HG02759 (cell line): ENCODE measurements around the gene GSTM4.
"Not testable (repeated sequence)": the region's sequence is repeated elsewhere in the genome, so short reads cannot be mapped to it uniquely, and the experiment has no call there.

Source experiments
- ATAC-seq: cut with Tn5 transposase; IDR thresholded peaks from one replicate; pipeline ENCODE4 v1.9.1; 2021; ENCODE audit warnings: mild to moderate bottlenecking, moderate library complexity; ENCODE audit not compliant: unreplicated experiment

GSTM4 gene

DNA sequence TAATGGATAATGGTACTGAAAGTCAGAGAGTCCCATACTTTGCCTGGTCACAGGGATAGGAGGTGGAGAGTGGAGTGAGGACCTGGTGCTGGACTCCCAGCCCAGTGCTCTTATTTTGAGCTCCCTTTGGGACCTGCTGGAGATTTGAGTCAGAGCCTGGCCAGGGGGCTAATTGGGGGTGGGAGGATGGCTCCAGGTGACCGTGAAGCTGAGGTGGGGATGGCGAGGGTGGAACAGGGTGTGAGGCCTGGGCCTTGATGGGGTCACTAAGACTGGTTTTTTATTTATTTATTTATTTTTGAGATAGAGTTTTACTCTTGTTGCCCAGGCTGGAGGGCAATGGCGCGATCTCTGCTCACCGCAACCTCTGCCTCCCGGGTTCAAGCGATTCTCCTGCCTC is 18.5 kb upstream of the GSTM4 start:
- no peak for ATAC-seq

- ATAC-seq = no peak
These were observed 16.6 kb upstream of the GSTM4 start for GRCh38 chr1:109639063-109639840.

DNA sequence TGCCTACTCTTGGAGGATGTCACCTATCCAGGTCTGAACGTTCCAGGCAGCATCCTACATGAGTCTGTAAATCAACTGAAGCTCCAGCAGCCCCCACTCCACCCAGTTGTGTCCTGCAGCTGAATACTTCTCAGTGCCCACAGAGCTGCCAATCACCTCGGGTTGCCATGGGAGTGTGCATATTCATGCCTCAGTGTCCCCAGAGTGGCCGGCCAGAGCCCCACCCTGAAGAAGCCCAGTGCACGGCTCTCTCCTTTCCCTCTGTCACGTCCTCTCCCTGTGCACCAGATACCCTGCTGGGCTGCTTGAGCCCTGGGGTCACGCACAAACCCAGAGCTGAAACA is 16.1 kb upstream of the GSTM4 start:
- peak; percentile 6 for ATAC-seq

DNA sequence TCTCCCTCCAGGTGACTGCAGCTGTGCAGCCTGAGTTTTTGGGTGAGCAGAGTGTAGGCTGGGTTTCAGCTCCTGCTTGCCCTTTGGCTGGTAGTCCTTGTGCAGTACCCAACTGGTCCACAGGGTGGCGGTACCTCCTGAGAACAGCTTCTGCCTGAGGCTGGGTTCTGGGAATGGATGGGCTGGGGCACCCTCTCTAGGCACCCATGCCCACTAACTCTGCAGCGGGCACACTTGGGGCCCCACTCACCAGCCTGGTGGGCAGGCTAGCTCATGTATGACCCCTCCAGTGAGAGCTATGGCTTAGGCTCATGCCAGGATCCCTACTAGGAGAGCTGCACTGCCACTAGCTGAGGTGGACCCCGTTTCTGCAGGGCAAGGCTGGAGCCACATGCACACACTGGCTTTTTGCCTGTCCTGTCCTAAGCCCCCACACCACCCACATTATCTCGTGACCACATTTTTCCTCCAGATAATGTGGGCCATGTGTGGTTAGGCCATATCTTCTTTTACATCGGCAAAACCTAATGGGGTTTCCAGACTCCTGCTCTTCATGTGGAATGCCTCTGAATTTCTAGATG is 15.5 kb upstream of the GSTM4 start:
- ATAC-seq = peak; percentile 62

DNA sequence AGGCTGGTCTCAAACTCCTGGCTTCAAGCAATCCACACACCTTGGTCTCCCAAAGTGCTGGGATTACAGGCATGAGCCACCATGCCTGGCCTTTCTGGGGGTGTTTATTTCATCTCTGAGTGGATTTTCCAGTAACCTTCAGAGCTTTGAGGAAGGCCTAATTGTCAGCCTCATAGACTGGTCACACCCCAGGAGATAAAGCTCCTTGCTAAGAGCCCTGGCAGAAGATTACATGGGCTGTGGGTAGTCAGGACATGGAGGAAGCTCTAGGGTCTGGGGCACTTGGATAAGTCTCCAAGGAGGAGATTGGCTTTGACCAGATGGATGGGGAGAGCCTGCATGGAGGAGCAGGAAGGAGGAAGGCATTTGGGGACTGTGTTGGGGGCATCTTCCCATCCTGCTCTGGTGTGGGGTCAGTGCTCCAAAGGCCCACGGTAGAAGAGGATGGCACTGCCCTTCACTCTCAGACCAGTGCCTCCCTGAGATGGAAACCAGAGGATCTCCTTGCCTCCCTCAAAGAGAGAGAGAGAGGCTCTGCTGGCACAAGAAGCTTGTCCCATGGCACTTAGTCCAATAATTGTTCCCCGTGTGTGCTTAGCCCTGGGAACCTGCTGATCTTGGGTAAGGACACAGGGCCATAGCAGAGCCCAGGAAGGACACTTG is 14.7 kb upstream of the GSTM4 start:
- no peak for ATAC-seq

- ATAC-seq = no peak
These were observed 14.0 kb upstream of the GSTM4 start for GRCh38 chr1:109641861-109642260.

GRCh38 chr1:109642626-109643025 is 13.3 kb upstream of the GSTM4 start:
- no peak for ATAC-seq

- peak; percentile 87 for ATAC-seq
These were observed 12.3 kb upstream of the GSTM4 start for GRCh38 chr1:109643385-109644230.

DNA sequence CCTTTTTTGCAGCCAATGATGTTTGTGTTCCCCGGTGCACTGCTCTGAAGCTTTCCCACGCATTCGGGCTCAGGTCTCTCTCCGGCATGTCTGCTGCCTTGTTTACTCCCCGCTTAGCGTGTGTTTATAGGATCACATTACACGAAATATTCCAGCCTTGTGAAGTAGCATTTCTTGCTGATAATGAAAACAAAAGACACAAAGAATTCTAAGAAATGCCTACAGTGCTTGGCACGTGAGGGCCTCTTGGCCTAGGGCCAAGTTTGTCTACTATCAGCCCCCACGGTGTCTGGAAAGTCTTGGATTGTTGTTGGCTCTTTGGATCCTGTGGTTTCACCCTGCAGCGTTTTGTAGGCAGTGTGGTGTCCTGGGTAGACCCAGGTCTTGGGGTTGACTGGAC is 11.2 kb upstream of the GSTM4 start:
- ATAC-seq = no peak

- ATAC-seq = no peak
These were observed 6.4 kb upstream of the GSTM4 start for GRCh38 chr1:109649491-109649914.

DNA sequence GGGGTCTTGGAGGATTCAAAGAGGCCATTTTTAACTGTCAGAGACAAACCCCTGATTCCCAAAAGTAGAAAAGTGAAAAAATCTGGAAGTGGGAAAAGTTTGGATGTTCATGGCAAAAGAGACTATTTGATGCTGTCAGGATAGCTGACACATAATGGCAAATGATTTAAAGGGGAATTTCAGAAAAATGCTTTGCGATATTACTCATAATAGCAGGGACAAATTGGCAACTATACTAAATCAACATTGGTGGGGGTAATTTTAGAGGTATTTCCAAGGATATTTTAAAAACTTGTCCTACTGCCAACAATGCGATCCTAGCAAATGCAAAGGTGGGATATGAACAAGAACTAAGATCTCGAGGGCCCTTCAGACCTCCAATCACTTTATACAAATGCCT is 5.3 kb upstream of the GSTM4 start:
- ATAC-seq = no peak

GRCh38 chr1:109652402-109652801 is 3.5 kb upstream of the GSTM4 start:
- no peak for ATAC-seq

DNA sequence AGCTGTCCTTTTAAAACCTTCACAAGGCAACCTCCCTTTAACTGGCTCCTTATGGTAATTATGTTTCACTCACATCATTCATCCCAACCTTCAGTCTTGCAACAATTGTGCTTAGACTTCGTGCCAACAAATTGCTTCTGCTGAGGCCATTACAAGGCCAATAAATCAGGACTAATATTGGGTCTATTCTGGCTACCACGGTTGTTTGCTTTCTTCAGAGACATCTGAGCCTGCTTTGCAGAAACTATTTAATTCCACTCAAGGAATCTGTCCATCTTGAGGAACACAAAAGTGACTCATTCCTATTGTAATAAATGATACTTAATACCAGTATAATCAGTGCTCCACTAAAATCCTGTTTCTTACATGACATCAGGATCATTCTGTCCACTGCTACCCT is 2.6 kb upstream of the GSTM4 start:
- no peak for ATAC-seq

DNA sequence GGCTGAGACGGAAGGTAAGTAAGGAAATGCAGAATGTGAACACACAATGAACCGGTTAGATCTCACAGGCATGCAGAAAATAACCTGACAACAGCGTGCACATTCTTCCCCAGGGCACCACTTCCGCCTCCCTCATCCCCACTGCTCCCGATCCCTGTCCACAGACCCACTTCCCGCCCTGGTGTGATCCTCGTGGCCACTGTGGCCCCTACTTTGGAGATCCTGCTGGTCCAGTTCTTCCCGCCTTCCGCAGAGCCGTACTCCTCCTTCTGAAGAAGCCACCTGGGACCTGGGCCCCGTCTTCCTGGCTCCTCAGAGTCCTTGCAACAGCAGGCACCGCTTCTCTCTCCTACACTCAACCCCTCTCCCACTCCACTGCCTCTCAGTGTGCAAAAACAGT is 1.4 kb upstream of the GSTM4 start:
- ATAC-seq = no peak

DNA sequence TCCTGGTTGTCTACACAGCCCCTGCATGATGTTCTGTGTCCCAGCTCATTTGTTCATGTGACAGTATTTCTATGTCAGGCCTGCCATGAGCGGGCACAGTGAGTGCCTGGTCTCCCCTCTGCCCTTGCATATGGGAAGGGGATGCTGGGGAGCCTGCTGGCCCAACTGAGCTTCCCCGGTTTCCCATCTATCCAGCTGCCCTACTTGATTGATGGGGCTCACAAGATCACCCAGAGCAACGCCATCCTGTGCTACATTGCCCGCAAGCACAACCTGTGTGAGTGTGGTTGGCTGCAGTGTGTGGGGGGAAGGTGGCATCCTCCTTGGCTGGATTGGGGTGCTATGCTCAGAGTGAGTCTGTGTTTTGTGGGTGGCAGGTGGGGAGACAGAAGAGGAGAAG is 1.5 kb downstream of the GSTM4 start:
- no peak for ATAC-seq

DNA sequence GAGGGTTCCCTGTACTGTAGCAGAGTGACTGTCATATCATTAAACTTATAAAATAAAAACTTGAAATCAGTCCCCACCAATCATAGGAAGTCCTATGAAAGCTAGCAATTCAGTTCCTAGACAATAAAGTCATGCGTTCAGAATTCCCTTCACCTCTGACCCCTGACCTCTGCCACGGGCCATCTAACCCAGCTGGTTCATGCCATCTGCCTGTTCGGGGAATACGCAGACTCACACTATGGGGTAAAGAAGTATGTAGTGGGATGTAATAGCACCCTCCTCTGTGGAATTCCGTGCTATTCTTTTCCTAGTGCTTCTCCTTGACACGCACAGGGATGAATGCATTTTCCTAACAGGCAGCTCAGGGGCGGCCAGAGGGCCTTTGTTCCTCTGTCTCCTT is 2.1 kb downstream of the GSTM4 start:
- ATAC-seq = no peak

DNA sequence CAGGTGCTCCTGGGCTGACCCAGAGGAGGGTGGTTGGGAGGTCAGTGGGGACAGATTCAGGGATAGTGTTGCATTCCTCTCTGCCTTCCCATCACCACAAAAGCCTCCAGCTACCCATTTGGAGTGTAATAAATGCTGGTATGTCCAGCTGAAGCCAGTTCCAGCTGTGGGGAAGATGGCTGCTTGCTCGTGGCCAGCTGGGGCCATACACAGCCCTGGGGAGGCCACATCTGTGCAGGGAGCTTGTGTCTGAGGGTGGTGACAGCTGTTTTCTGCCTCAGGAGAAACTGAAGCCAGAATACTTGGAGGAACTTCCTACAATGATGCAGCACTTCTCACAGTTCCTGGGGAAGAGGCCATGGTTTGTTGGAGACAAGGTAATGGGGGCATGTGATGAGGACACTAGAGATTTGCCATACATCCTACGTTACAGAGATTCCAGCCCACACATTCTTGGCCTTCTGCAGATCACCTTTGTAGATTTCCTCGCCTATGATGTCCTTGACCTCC is 2.7 kb downstream of the GSTM4 start:
- ATAC-seq = no peak

DNA sequence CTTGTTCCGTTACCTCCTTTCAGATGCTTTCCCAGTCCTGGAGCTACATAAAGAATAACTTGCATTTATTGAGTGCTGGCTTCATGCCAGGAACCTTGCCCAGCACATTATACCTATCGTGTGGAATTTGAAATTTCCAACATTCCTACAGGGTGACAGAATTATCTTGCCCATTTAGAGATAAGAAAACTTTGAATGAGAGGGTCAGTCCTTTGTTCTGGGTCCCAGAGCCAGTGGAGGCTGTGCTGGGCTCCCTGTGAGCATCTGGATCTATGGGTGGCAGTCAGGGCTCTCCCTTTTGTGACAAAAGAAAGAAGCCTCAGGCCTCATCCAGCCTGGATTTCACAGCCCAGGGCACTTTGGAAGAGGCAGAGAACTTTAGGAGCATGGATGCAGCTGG is 3.2 kb downstream of the GSTM4 start:
- ATAC-seq = no peak

GRCh38 chr1:109659997-109660690 is 4.2 kb downstream of the GSTM4 start:
- no peak for ATAC-seq

DNA sequence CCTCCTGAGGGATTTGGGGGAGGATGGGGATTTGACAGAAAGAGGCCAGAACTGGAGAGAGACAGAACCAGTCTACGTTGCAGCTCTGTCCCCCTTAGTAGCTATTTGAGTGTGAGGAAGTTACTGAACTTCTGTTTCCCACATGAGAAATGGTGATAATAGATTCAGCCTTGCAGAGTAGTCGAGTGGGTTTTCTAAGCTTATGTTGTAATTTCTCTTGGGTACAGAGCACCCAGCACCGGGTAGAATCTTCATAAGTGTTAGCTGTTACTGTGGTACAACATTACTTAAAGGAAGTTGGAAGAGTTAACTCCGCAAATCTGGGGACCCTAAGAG is 4.8 kb downstream of the GSTM4 start:
- ATAC-seq = not testable (repeated sequence)

DNA sequence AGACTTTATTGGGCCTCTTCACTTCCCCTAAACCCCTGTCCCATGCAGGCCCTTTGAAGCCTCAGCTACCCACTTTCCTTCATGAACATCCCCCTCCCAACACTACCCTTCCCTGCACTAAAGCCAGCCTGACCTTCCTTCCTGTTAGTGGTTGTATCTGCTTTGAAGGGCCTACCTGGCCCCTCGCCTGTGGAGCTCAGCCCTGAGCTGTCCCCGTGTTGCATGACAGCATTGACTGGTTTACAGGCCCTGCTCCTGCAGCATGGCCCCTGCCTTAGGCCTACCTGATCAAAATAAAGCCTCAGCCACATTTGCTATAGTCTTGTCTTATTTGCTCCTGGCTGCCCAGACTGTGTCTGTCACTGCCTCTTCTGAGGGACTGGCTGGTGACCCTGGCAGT is 5.5 kb downstream of the GSTM4 start:
- no peak for ATAC-seq
